Stimulated activated CD4-positive, alpha-beta T cell treated with anti-CD3 and anti-CD28 coated beads, Interleukin-1b, Interleukin-23, amount 100 ng/mL, for 48 hours (primary cell): ENCODE results near the gene SLC25A21.

ENCODE experiments used
- DNase-seq: peaks from one replicate; pipeline ENCODE4 v3.0.0-alpha.2; 2020

Gene SLC25A21

DNA sequence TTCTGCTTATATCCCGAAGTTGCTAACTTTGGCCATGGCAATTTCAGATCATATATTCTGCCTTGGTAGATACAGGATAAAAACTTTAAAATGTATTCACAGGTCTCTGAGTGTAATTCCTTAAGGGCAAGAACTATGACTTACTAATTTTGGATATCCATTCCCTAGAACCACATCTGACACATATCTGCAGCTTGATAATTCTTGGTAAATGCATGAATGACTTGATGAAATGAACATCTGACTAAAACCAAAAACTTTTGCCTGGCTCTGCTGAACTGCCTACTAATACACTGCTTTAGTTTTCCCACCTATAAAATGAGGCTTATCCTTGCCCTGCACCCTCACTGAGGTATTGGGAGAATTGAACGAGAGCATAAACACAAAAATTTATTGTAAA is 32.2 kb downstream of the SLC25A21 start:
- no peak for DNase-seq

GRCh38 chr14:37139710-37140109 is 32.7 kb downstream of the SLC25A21 start:
- DNase-seq = no peak

DNA sequence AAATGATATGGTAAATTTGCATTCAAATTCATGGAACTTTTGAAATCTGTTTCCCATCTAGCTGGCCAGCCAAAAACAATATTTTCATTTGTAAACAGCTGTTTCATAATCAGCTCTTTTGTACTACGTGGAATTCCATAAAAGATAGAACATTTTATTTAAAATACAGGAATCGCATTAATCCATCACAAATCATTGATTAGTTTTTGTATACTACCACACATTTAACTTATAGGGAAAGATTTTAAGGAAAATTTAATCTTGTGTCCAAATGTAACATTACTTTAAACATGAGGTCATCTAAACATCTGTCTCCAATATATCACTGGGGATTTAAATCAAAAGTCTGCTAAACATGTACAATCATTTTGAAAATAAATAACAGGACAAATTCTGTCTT is 33.5 kb downstream of the SLC25A21 start:
- DNase-seq = no peak

GRCh38 chr14:37133284-37133913 is 39.0 kb downstream of the SLC25A21 start:
- DNase-seq = no peak

GRCh38 chr14:37131205-37131604 is 41.2 kb downstream of the SLC25A21 start:
- DNase-seq = no peak

DNA sequence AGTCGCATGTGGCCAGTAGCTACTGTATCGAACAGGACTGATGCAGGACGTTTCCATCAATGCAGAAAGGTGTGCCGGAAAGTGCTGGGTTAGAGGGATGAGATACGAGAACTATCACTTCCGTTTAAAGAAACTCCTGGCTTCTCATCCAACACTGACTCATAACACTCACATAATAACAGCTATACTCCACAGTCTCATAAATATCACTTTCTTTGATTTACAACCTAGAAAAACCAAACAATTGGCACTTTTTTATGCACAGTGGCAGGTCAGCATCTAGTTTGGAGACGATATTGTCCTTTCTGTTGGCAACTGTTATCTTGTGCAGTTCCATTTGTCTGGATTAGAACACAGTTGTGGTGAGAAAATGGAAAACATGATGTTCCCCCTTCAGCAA is 43.4 kb downstream of the SLC25A21 start:
- DNase-seq = no peak

DNA sequence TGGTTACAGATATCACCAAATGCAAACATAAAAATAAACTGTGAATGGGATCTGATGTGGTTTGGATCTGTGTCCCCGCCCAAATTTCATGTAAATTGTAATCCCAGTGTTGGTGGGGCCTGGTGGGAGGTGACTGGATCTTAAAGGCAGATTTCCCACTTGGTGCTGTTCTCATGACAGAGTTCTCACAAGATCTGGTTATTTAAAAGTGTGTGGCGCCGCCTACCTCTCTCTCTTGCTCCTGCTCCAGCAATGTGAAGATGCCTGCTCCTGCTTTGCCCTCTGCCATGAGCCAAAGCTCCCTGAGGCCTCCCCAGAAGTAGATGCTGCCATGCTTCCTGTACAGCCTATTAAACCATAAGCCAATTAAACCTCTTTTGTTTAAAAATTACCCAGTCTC is 47.8 kb downstream of the SLC25A21 start:
- no peak for DNase-seq

- no peak for DNase-seq
Measured at GRCh38 chr14:37122919-37123639, 49.3 kb downstream of the SLC25A21 start.

DNA sequence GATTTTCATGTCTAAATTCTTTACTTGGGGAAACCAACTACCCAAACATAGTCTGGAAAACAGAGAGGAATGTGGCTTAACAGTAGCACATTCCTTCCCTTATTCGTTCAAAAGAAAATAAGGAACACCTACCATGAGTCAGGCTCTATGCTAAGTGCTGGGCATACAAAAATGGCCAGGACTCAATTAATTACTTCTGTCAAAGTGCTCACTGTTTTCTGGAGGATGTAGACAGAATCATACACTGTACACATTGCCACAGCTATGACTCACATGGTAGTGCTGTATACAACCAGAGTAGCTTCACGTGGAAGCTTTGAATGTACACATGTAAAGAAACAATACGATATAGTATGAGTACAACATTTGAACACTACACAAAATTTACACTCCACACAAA is 50.1 kb downstream of the SLC25A21 start:
- DNase-seq = no peak

DNA sequence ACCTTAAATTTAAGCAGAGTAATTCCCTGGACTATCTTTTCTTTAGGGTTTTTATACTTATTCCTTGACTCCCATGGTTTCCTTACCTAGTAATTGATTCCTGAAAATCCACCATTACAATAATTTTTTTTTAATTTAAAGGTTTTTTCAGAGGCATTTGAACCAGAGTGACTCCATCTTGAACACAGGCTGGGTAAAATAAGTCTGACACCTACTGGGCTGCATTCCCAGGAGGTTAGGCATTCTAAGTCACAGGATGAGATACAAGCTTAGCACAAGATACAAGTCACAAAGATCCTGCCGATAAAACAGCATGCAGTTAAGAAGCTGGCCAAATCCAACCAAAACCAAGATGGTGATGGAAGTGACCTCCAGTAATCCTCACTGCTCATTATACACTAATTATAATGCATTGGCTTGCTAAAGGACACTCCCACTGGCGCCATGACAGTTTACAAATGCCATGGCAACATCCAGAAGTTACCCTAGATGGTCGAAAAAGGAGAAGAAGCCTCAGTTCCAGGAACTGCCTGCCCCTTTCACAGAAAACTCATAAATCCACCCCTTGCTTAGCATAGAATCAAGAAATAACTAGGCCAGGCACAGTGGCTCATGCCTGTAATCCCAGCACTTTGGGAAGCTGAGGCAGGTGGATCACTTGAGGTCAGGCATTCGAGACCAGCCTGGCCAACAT is 53.6 kb downstream of the SLC25A21 start:
- DNase-seq = no peak

DNA sequence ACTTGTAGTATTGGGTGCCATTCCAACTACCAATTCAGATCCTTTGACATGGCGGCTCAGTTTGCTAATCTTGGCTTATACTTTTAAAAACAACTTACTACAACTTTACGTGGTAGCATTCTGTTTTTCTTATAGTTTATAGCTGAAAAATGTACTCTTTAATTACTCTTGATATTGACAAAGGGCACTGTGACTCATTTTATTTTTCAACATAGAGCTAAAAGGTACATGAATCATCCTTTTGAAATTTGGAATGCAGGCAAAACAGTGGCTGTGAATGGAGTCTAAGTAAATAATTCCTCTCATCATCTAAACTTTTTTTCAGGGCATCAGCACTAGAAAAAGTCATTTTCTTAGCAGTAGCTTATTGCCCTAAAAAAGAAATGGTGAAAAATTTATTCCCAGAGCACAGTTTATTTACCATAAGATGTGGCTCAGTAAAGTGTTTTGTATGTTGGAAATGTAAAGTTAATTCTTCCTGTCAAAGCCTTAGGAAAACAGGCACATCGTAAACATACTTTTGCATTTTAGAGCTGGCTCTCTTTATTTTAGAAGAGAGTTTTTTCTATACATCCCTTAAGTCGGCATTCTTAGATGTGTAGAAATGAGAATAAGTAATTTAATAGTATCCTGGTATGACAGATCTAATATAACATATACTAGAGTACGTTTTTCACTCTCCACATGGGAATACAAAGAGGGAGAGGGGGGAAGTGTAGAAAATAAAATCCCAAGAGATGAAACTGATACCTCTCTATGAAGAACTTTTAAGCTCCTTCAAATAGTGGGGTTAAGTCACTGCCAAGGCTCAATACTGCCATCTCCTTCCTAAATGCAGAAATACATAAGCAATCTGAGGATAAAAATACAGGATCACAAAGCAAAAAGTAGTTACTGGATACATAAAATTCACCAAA is 55.2 kb downstream of the SLC25A21 start:
- DNase-seq = no peak

DNA sequence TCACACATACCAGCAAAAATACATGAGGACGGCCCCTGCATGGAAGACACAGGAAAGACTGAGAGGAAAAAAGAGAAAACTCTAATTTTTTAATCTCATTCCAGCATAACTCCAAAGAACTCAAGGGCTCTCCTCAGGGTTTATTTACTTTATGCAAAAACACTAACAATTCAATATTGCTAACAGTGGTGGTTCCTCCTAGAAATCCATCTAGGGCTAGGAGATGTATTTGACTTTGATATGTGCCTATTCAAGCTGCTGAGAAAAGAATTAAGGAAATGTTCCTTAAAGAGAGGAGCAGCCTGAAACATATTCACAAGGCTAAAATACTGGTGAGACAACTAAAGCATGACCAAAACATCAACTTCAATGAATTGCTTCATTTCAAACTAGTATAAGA is 57.0 kb downstream of the SLC25A21 start:
- no peak for DNase-seq

DNA sequence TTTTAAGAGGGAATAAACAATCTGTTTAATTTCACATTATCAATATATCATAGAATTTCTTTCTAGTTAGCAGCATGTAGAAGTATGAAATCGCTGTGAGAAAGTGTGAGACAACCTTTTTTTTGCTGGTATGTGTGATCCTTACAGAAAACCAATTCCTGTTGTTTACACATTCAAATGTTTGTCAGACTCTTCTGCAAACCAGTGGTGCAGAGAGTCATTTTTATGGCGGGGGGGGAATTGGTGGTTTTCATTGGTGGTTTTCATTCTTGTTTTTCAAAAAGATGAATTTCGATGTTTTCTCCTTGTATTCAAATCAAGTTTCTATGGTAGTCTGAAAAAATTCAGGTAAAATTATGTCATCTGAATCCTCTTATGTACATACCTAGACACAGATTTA is 57.8 kb downstream of the SLC25A21 start:
- no peak for DNase-seq

GRCh38 chr14:37114002-37114401 is 58.4 kb downstream of the SLC25A21 start:
- no peak for DNase-seq

DNA sequence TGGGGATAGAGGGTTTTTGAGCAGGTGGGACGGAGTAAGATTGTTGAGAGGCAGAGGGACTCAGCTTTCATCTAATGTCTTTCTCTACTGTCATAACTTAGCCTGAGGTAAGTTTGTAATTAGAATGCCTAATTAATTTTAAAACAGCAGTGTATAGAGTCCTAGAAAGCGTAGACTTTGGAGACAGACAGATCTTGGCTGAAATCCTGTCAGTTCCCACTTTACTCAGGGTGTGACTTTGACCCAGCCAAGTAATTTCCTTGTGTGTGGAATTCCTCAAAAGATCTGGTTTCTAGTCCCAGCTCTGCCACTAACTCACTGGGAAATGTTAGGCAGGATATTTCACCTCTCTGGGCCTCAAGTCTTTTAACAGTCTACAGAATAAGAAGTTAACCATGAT is 74.3 kb downstream of the SLC25A21 start:
- DNase-seq = no peak

DNA sequence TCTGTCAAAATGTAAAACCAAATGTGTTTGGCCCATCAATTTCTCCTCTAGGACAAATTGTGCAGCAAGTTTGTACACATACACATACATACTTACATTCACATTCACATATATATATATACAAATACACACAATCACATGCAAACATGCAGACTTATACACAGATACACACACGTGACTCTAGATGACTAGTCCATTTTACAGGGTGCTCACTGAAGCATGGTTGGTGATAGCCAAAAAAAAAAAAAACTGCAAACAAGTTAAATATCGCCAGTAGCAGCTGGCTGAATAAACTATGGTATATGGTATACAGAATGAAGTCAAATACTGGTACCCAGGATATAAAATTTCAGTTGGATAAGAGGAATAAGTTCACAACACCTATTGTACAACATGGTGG is 77.9 kb downstream of the SLC25A21 start:
- no peak for DNase-seq

DNA sequence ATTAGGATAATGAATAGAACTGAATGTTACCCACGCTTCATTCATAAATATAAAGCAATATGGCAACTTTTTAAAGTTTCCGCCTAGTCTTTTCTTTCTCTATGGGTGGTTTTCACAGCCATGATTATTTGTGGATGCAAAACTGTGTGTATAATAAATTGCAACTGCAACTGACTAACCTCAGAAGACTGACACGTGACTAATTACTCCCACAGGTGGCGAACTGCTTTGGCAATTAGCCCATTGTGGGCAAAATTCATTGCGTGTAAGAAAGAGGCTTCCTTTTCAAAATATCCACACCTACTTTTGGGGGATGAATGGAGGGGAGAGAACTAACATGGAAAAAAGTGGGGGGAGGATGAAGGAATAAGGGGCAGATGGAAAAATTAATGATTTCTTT is 79.0 kb downstream of the SLC25A21 start:
- no peak for DNase-seq

- DNase-seq = no peak
Measured at GRCh38 chr14:37091651-37092050, 80.8 kb downstream of the SLC25A21 start.

GRCh38 chr14:37090026-37090425 is 82.4 kb downstream of the SLC25A21 start:
- no peak for DNase-seq

- no peak for DNase-seq
Measured at GRCh38 chr14:37089410-37089809, 83.0 kb downstream of the SLC25A21 start.

GRCh38 chr14:37088356-37089215 is 83.8 kb downstream of the SLC25A21 start:
- DNase-seq = no peak

DNA sequence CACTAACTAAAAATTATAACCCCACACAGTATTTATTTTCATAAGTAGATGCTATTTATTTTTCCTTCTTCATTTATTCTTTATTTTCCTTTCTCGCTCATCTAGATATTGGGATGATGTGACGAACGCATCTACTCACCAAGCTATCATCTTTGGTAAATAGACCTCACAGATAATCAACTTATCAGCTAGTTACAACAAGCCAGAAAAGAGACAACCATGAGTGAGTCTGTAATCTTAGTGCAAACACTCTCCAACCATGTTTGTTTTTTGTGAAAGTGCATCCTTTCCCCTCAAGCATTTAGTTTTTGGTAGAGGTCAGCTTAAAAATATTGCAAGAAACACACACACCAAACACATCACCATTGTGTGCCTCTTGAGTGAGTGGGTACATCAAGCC is 84.9 kb downstream of the SLC25A21 start:
- DNase-seq = no peak
